Lower lobe of right lung (tissue), 2 donors: ENCODE measurements around the gene MLST8. TPM values are rescaled to one million over a fixed set of nuclear protein-coding genes. Genes with fewer than 3 reads are reported as not detected.
A peak's percentile ranks its signal among the peaks of the same experiment; 100 is the strongest.
"Not testable (repeated sequence)": the region's sequence is repeated elsewhere in the genome, so short reads cannot be mapped to it uniquely, and the experiment has no call there.

Experiments used
- ATAC-seq, 2 donors: fragments of 200-7000 bp; cut with Tn5 transposase; one replicate each; pipeline ENCODE4 v1.9.1; 2020 to 2022; ENCODE audit warnings: mild to moderate bottlenecking in 2 of 2, moderate library complexity in 2 of 2
- DNase-seq: peaks from one replicate; pipeline ENCODE4 v3.0.0-alpha.2; 2020
- H3K27ac ChIP-seq: fragments of 200-600 bp; one replicate; pipeline ENCODE4 v1.8.0; 2022
- H3K27me3 ChIP-seq: fragments of 200-600 bp; one replicate; pipeline ENCODE4 v1.8.0; 2022; ENCODE audit warnings: low read depth
- H3K36me3 ChIP-seq: fragments of 200-600 bp; one replicate; pipeline ENCODE4 v1.8.0; 2022; ENCODE audit warnings: mild to moderate bottlenecking
- H3K4me1 ChIP-seq: fragments of 200-600 bp; one replicate; pipeline ENCODE4 v1.8.0; 2022
- H3K4me3 ChIP-seq: fragments of 200-600 bp; one replicate; pipeline ENCODE4 v1.8.0; 2022; ENCODE audit warnings: mild to moderate bottlenecking
- H3K9me3 ChIP-seq: fragments of 200-600 bp; one replicate; pipeline ENCODE4 v1.8.0; 2022
- CTCF ChIP-seq: fragments of 200-600 bp; IDR thresholded peaks from one replicate; pipeline ENCODE4 v1.8.0; 2022; ENCODE audit warnings: antibody characterized with exemption, mild to moderate bottlenecking
- intact Hi-C: fragments of 100-400 bp; cut with DNase I; formaldehyde crosslinking; loops from one replicate; pipeline ENCODE4 v1.11.0; 2022
- total RNA-seq: library from RNA; stranded (reverse); fragmentation: NEBNext Ultra II Directional; extraction: Animal tissue kit (Norgen Biotek cat#: 25700); gene quantifications from one replicate; pipeline ENCODE4 v1.2.1, GENCODE V29; 2021
- donor health status: DM: no; HTN: yes; CAD: no; lungs with severe emphysema.

Gene MLST8
- total RNA-seq, 1 donor from 2014 or later: 26.6 TPM

- peaks cover 20% of the 10 kb centered on the region for H3K4me1 ChIP-seq
- H3K4me3 ChIP-seq: peak within 1 kb of the TSS; percentile 83
- TF ChIP-seq CTCF: peak; percentile 83
- H3K27ac ChIP-seq: peak within 1 kb of the TSS; percentile 88
- intact Hi-C loops: no loop called here
- DNase-seq (peak; percentile 97), ATAC-seq (peak; percentile 98 to 99)
- H3K27me3 ChIP-seq: no peaks in the 10 kb centered on the region
- H3K9me3 ChIP-seq: no peaks in the 10 kb centered on the region
- H3K36me3 ChIP-seq: peaks cover 52% of the 10 kb centered on the region
These were observed 46.2 kb downstream of the MLST8 start, which contains the start of gene ECI1 for GRCh38 chr16:2251296-2252111. Gene ECI1 (minus strand): TSS chr16:2251587. CDS start chr16:2251566, 21 bp downstream.

GRCh38 chr16:2252806-2253148, 47.5 kb downstream of the MLST8 start:
- Histone ChIP-seq H3K27me3 (no peaks in the 10 kb centered on the region), H3K27ac (no peak overlapping the region), H3K4me3 (no peak overlapping the region), H3K9me3 (no peaks in the 10 kb centered on the region), H3K36me3 (peaks cover 59% of the 10 kb centered on the region), H3K4me1 (peaks cover 20% of the 10 kb centered on the region)
- intact Hi-C loops: no loop called here
- no peak for TF ChIP-seq CTCF
- ATAC-seq (no peak), DNase-seq (peak; percentile 4)

GRCh38 chr16:2253293-2253692, 48.0 kb downstream of the MLST8 start:
- Histone ChIP-seq H3K9me3 (no peaks in the 10 kb centered on the region), H3K36me3 (peaks cover 61% of the 10 kb centered on the region), H3K27me3 (no peaks in the 10 kb centered on the region), H3K27ac (no peak overlapping the region), H3K4me3 (no peak overlapping the region), H3K4me1 (peaks cover 20% of the 10 kb centered on the region)
- no peak for TF ChIP-seq CTCF
- DNase-seq: peak; percentile 36
- ATAC-seq: no peak
- intact Hi-C loops: no loop called here

GRCh38 chr16:2256531-2257140, 51.4 kb downstream of the MLST8 start:
- ATAC-seq: no peak
- no peak for TF ChIP-seq CTCF
- DNase-seq: peak; percentile 15
- Histone ChIP-seq H3K27me3 (no peaks in the 10 kb centered on the region), H3K27ac (no peak overlapping the region), H3K9me3 (no peaks in the 10 kb centered on the region), H3K4me1 (peaks cover 9% of the 10 kb centered on the region), H3K4me3 (no peak overlapping the region), H3K36me3 (peaks cover 90% of the 10 kb centered on the region)
- intact Hi-C loops: no loop called here

GRCh38 chr16:2257726-2258125, 52.5 kb downstream of the MLST8 start:
- TF ChIP-seq CTCF: no peak
- intact Hi-C loops: no loop called here
- DNase-seq: no peak
- no peak for ATAC-seq
- H3K27me3 ChIP-seq: no peaks in the 10 kb centered on the region
- H3K4me3 ChIP-seq: no peak overlapping the region
- no peaks in the 10 kb centered on the region for H3K9me3 ChIP-seq
- H3K36me3 ChIP-seq: peaks cover 100% of the 10 kb centered on the region
- H3K27ac ChIP-seq: no peak overlapping the region
- H3K4me1 ChIP-seq: no peaks in the 10 kb centered on the region

- H3K9me3 ChIP-seq, H3K4me3 ChIP-seq, DNase-seq, H3K27me3 ChIP-seq, ATAC-seq, intact Hi-C loops, H3K27ac ChIP-seq, H3K4me1 ChIP-seq: not testable (repeated sequence)
- H3K36me3 ChIP-seq: peaks cover 100% of the 10 kb centered on the region
These were observed 53.3 kb downstream of the MLST8 start for GRCh38 chr16:2258530-2258929.
